Measurements from ENCODE around the gene COL6A2.

Gene COL6A2

GRCh38 chr21:46165098-46165497 is 67.2 kb downstream of the COL6A2 start:
- no peak for TF ChIP-seq ZBTB7A (IDR thresholded peaks at IDR 0.05; ENCODE audit: low read depth)
- no peak for TF ChIP-seq TAF1 (IDR thresholded peaks at IDR 0.05; ENCODE audit: low read depth)
- no peak for TF ChIP-seq YY1 (IDR thresholded peaks at IDR 0.05; ENCODE audit: low read depth)
- no peak for TF ChIP-seq NFIC (IDR thresholded peaks at IDR 0.05)

DNA sequence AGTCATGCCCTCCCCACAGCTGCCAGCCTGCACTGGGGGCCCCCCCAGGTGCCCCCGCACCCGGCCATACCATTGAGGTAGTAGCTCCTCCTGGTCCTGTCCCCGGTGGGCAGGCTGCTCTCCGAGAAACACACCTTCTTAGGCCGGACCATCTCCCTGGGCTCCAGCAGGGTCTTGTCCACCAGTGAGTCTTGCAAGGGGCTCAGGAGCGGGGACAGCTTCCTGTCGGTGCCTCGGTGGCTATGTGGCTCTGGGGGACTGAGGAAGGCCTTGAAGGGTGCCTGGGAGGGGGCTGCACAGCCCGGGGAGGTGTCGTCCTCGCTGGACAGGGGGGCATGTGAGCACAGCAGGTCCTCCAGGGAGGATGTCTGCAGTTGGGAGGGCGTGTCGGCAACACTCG is 70.3 kb downstream of the COL6A2 start:
- TF ChIP-seq FOXM1 (IDR thresholded peaks at IDR 0.05; ENCODE audit: borderline replicate concordance, low read depth) (no peak), RAD21 (IDR thresholded peaks at IDR 0.05; ENCODE audit: low read depth) (no peak)

DNA sequence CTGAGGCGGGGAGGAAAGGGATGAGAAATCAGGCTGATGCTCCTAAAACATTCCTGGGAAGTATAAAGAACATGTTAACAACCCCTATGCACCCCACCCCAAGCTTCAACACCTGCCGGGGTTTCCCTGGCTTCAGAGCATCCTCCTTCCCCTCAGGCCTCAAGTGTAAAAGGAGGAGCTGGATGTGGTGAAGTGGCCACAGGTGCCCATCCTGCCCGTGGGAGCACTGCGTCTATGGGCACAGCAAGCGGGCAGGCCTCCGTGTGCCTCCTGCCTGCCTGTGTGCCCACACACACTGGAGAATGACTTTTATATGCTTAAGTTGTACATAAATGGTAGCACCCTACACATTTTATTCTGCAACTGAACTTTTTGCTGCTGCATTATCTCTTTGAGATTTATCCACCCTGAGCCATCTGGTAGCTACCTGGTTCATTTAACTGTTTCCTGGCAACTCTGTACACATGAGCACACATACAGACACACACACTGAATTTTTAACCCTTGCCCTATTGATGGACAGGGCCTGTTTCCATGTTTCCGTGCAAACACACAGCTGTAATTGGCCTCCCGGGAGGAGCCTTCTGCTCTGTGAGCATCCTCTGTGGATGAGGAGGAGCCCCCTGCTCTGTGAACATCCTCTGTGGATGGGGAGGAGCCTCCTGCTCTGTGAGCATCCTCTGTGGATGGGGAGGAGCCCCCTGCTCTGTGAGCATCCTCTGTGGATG is 70.9 kb downstream of the COL6A2 start:
- TF ChIP-seq EP300 (IDR thresholded peaks at IDR 0.05; ENCODE audit: borderline replicate concordance), result no peak
- no peak for TF ChIP-seq TCF12 (IDR thresholded peaks at IDR 0.05; ENCODE audit: low read depth)
- TF ChIP-seq NFIC (IDR thresholded peaks at IDR 0.05), result no peak
- TF ChIP-seq USF1 (IDR thresholded peaks at IDR 0.05), result no peak
- no peak for TF ChIP-seq REST (IDR thresholded peaks at IDR 0.05; ENCODE audit: low read depth)
- no peak for TF ChIP-seq YY1 (IDR thresholded peaks at IDR 0.05; ENCODE audit: low read depth)
- no peak for TF ChIP-seq ZBTB7A (IDR thresholded peaks at IDR 0.05; ENCODE audit: low read depth)
- no peak for TF ChIP-seq CEBPB (IDR thresholded peaks at IDR 0.05)

DNA sequence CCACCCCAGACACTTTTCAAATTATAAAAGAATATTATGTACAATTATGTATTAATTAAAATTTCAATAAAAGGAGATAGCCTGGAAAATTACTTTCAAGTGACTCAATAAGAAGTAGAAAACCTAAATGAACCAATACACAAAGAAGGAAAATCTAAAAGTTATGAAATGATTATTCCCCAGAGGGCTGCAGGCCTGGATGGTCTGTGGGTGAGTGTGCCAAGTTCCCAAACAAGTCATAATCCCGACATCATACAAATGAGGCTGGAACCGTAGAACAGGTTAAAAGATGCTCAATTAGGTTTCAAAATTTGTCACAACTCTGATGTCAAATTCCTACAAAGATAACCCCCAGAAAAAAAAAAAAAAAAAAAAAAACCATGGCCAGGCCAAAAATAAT is 73.7 kb downstream of the COL6A2 start:
- TF ChIP-seq, protein P1, sequence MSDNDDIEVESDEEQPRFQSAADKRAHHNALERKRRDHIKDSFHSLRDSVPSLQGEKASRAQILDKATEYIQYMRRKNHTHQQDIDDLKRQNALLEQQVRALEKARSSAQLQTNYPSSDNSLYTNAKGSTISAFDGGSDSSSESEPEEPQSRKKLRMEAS (IDR thresholded peaks at IDR 0.05), result no peak
- TF ChIP-seq NFIC (IDR thresholded peaks at IDR 0.05) (no peak), RAD21 (IDR thresholded peaks at IDR 0.05; ENCODE audit: low read depth) (no peak), CEBPB (IDR thresholded peaks at IDR 0.05) (no peak), EGR1 (IDR thresholded peaks at IDR 0.05) (no peak)

DNA sequence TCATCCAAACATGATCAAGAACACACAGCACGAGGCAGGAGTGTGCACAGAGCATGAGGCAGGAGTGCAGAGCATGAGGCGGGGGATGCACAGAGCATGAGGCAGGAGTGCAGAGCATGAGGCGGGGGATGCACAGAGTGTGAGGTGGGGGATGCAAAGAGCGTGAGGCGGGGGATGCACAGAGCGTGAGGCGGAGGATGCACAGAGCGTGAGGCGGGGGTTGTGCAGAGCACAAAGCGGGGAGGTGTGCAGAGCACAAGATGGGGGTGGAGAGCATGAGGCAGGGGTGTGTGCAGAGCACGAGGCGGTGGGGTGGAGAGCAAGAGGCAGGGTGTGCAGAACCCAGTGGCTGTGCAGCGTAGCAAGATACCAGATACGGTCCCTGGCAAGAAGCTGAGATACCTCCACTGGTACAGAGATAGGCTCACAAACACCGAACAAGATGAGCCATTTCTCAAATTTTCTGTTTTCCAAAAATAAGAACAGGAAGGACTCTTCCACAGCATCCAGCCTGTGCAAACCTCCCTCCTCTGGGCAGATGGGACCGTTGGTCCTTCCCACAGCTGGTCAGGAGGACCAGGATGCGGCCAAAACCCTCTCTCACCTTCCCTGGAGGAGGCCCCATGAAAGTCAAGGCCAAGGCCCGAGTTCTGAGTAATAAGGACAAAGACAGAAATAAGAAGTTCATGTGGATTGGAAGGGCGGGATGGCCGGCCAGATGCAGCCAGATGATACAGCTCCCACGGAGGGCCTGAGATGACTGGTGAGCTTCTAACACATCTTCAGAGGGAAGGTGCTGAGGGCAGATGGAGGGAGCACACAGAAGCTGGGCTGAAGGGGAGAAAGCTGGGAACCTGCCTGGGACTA is 74.3 kb downstream of the COL6A2 start:
- TF ChIP-seq NFIC (IDR thresholded peaks at IDR 0.05) (no peak), REST (IDR thresholded peaks at IDR 0.05; ENCODE audit: low read depth) (no peak), TCF12 (IDR thresholded peaks at IDR 0.05; ENCODE audit: low read depth) (no peak), CEBPB (IDR thresholded peaks at IDR 0.05) (no peak), RAD21 (IDR thresholded peaks at IDR 0.05; ENCODE audit: low read depth) (no peak)
- TF ChIP-seq, protein P1 (IDR thresholded peaks at IDR 0.05), result no peak

DNA sequence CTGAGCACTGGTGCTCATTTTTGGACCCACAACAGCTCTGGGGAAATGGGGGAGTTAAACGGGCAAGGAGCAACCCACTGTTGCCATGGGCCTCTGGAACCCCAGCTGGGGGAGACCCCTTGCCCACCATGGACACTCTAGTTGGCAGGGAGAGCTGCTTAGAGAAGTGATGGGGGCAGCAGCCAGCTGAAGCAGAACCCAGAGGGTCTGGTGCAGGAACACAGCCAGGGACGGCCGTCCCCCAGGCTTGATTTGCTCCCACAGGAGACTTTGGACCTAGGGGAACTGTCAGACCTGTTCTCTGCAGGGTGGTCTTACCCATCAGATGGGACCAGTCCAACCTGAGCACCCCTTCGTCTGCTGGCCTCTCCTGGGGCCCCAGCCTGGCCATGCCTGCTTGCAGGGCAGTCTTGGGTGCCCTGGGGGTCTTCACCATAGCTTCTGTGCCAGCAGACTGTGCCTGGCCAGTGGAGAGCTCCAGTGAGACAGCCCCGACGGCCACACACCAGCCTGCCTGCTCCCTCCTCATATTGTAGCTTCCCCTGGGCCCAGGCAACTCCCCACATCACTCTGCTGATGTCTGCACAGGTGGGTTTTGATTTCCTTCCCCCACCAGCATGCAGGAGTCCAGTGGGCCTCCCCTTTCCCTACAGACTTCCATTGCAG is 75.1 kb downstream of the COL6A2 start:
- TF ChIP-seq EP300 (IDR thresholded peaks at IDR 0.05; ENCODE audit: borderline replicate concordance) (no peak), CEBPB (IDR thresholded peaks at IDR 0.05) (no peak), EGR1 (IDR thresholded peaks at IDR 0.05) (no peak), TAF1 (IDR thresholded peaks at IDR 0.05; ENCODE audit: low read depth) (no peak), YY1 (IDR thresholded peaks at IDR 0.05; ENCODE audit: low read depth) (no peak), TEAD4 (IDR thresholded peaks at IDR 0.05) (no peak), RAD21 (IDR thresholded peaks at IDR 0.05; ENCODE audit: low read depth) (no peak), TCF12 (IDR thresholded peaks at IDR 0.05; ENCODE audit: low read depth) (no peak), REST (IDR thresholded peaks at IDR 0.05; ENCODE audit: low read depth) (no peak), CREB1 (IDR thresholded peaks at IDR 0.05; ENCODE audit: low read depth) (no peak), ZBTB7A (IDR thresholded peaks at IDR 0.05; ENCODE audit: low read depth) (no peak), NFIC (IDR thresholded peaks at IDR 0.05) (no peak), USF1 (IDR thresholded peaks at IDR 0.05) (no peak), FOXM1 (IDR thresholded peaks at IDR 0.05; ENCODE audit: borderline replicate concordance, low read depth) (no peak)
- TF ChIP-seq, protein P1 (IDR thresholded peaks at IDR 0.05), result no peak

Measured in Ishikawa (cell line).